Activated B cell treated with CpG ODN at 0.5 μM for 24 hours (primary cell): ENCODE data around the gene NAT9. TPM values are rescaled to one million over a fixed set of nuclear protein-coding genes. Genes with fewer than 3 reads are reported as not detected.

Experiments
- ATAC-seq: fragments of 200-7000 bp; cut with Tn5 transposase; one replicate; pipeline ENCODE4 v1.10.0; 2021; ENCODE audit warnings: low read depth, mild to moderate bottlenecking, moderate library complexity
- CTCF ChIA-PET: fragments of 350-600 bp; sonication (Branson Sonifier 250); formaldehyde crosslinking; loops from one replicate; lab custom pipeline; 2021; ENCODE audit warnings: antibody characterized with exemption; lab: Charles Lee
- POLR2A ChIA-PET: fragments of 350-600 bp; sonication (Branson Sonifier 250); formaldehyde crosslinking; loops from one replicate; lab custom pipeline; 2021; ENCODE audit warnings: antibody characterized with exemption; lab: Charles Lee
- DNase-seq: peaks from one replicate; pipeline ENCODE4 v3.0.0; 2022
- H3K27ac Mint-ChIP-seq: one replicate; pipeline ENCODE4 v1.8.0; 2020; ENCODE audit warnings: mixed read lengths
- H3K27me3 Mint-ChIP-seq: one replicate; pipeline ENCODE4 v1.8.0; 2021; ENCODE audit warnings: mixed read lengths
- H3K36me3 Mint-ChIP-seq: one replicate; pipeline ENCODE4 v1.8.0; 2021; ENCODE audit warnings: low read depth, mixed read lengths
- H3K4me1 Mint-ChIP-seq: one replicate; pipeline ENCODE4 v1.8.0; 2021; ENCODE audit warnings: mixed read lengths
- H3K4me3 Mint-ChIP-seq: one replicate; pipeline ENCODE4 v1.8.0; 2020; ENCODE audit warnings: mild to moderate bottlenecking, mixed read lengths
- H3K9me3 Mint-ChIP-seq: one replicate; pipeline ENCODE4 v1.8.0; 2020; ENCODE audit warnings: mixed read lengths
- CTCF ChIP-seq: fragments of 200-600 bp; IDR thresholded peaks from one replicate; pipeline ENCODE4 v1.8.0; 2022; ENCODE audit warnings: antibody characterized with exemption, mild to moderate bottlenecking
- intact Hi-C: fragments of 100-400 bp; cut with micrococcal nuclease; formaldehyde crosslinking; loops from one replicate; pipeline ENCODE4 v1.15.1; 2024
- total RNA-seq: library from RNA; stranded (reverse); gene quantifications from 2 replicates; pipeline ENCODE4 v1.2.3, GENCODE V29; 2022

The NAT9 gene
- total RNA-seq, 1 donor from 2014 or later, result 79.7 TPM

- Mint-ChIP-seq H3K4me1 (peaks cover 68% of the 10 kb centered on the region), H3K27ac (no peak overlapping the region), H3K4me3 (peak overlapping the region; percentile 89), H3K36me3 (peaks cover 12% of the 10 kb centered on the region), H3K27me3 (no peaks in the 10 kb centered on the region), H3K9me3 (no peaks in the 10 kb centered on the region)
- ChIA-PET POLR2A (interaction anchor here (1.0 to 6.7 kb wide), 5 partner anchors 8 to 123 kb away, joined by 4 to 76 read pairs (median 22); partner anchors contain the start of genes FDXR, NAT9 and RAB37), CTCF (interaction anchor here (1.2 to 3.8 kb wide), 5 partner anchors 9 to 93 kb away, joined by 4 to 23 read pairs (median 14); partner anchors contain the start of gene RAB37)
- ATAC-seq, result no peak
- intact Hi-C loops, result no loop called here
- no peak for TF ChIP-seq CTCF
- no peak for DNase-seq
These were observed 25.6 kb downstream of the NAT9 start for GRCh38 chr17:74750327-74751069.

- intact Hi-C loops, result no loop called here
- DNase-seq (no peak), ATAC-seq (no peak)
- H3K4me3 Mint-ChIP-seq, result peak overlapping the region; percentile 89
- ChIA-PET CTCF (interaction anchor here (1.2 to 3.8 kb wide), 5 partner anchors 9 to 93 kb away, joined by 4 to 23 read pairs (median 14); partner anchors contain the start of gene RAB37), POLR2A (interaction anchor here (1.0 to 6.7 kb wide), 6 partner anchors 9 to 123 kb away, joined by 4 to 76 read pairs (median 14); partner anchors contain the start of genes FDXR, NAT9 and RAB37)
- H3K36me3 Mint-ChIP-seq, result peaks cover 12% of the 10 kb centered on the region
- H3K27ac Mint-ChIP-seq, result peak overlapping the region; percentile 53
- H3K4me1 Mint-ChIP-seq, result peaks cover 63% of the 10 kb centered on the region
- TF ChIP-seq CTCF, result no peak
- no peaks in the 10 kb centered on the region for H3K27me3 Mint-ChIP-seq
- H3K9me3 Mint-ChIP-seq, result no peaks in the 10 kb centered on the region
These were observed 26.2 kb downstream of the NAT9 start for GRCh38 chr17:74750039-74750326.

- ChIA-PET CTCF (interaction anchor here (0.7 to 3.8 kb wide), 9 partner anchors 10 to 116 kb away, joined by 3 to 23 read pairs (median 4); partner anchors contain the start of gene RAB37), POLR2A (interaction anchor here (0.5 to 6.7 kb wide), 13 partner anchors 8 to 235 kb away, joined by 3 to 76 read pairs (median 5); partner anchors contain the start of genes FDXR, NAT9 and RAB37)
- peaks cover 63% of the 10 kb centered on the region for H3K4me1 Mint-ChIP-seq
- DNase-seq (no peak), ATAC-seq (no peak)
- peaks cover 9% of the 10 kb centered on the region for H3K36me3 Mint-ChIP-seq
- TF ChIP-seq CTCF, result no peak
- peak overlapping the region; percentile 53 for H3K27ac Mint-ChIP-seq
- H3K4me3 Mint-ChIP-seq, result peak overlapping the region; percentile 89
- intact Hi-C loops, result loop anchor here (1.0 kb wide), 2 partner anchors 9 to 21 kb away; no protein-coding TSS in a partner anchor
- H3K9me3 Mint-ChIP-seq, result no peaks in the 10 kb centered on the region
- H3K27me3 Mint-ChIP-seq, result no peaks in the 10 kb centered on the region
These were observed 26.7 kb downstream of the NAT9 start for GRCh38 chr17:74749279-74750038.

GRCh38 chr17:74748529-74749278 lies 27.4 kb downstream of the NAT9 start, which contains the start of gene NHERF1:
Gene NHERF1, plus strand, starts transcription at chr17:74748628. Its CDS starts 219 bp downstream, at chr17:74748847.
- intact Hi-C loops, result loop anchor here (1.0 kb wide), 5 partner anchors 10 to 125 kb away; partner anchors contain the start of gene NAT9
- H3K4me3 Mint-ChIP-seq, result peak within 1 kb of the TSS; percentile 89
- TF ChIP-seq CTCF, result no peak
- ChIA-PET POLR2A (interaction anchor here (0.5 to 6.7 kb wide), 11 partner anchors 10 to 236 kb away, joined by 3 to 76 read pairs (median 4); partner anchors contain the start of genes FDXR, NAT9 and RAB37), CTCF (interaction anchor here (0.7 to 3.8 kb wide), 9 partner anchors 11 to 117 kb away, joined by 3 to 23 read pairs (median 4); partner anchors contain the start of gene RAB37)
- H3K27ac Mint-ChIP-seq, result peak within 1 kb of the TSS; percentile 72
- peaks cover 64% of the 10 kb centered on the region for H3K4me1 Mint-ChIP-seq
- no peaks in the 10 kb centered on the region for H3K27me3 Mint-ChIP-seq
- ATAC-seq (peak; percentile 96), DNase-seq (peak; percentile 97)
- H3K9me3 Mint-ChIP-seq, result no peaks in the 10 kb centered on the region
- peaks cover 9% of the 10 kb centered on the region for H3K36me3 Mint-ChIP-seq
